NCI-H345 (cell line): ENCODE results near the gene SNCG.
"Not testable (repeated sequence)": the region's sequence is repeated elsewhere in the genome, so short reads cannot be mapped to it uniquely, and the experiment has no call there.

ENCODE experiments used
- DNase-seq: peaks from one replicate; lab custom pipeline; 2025; lab: John Stamatoyannopoulos, UW

The SNCG gene

GRCh38 chr10:86978457-86978856, 20.1 kb downstream of the SNCG start:
- not testable (repeated sequence) for DNase-seq

- no peak for DNase-seq
Observed at GRCh38 chr10:86979296-86979818, 21.0 kb downstream of the SNCG start.

GRCh38 chr10:86979977-86980448, 21.6 kb downstream of the SNCG start:
- no peak for DNase-seq

GRCh38 chr10:86981020-86981419, 22.6 kb downstream of the SNCG start:
- not testable (repeated sequence) for DNase-seq

GRCh38 chr10:86981716-86982115, 23.3 kb downstream of the SNCG start:
- DNase-seq: no peak

- DNase-seq: not testable (repeated sequence)
Observed at GRCh38 chr10:86984498-86984897, 26.1 kb downstream of the SNCG start.

- DNase-seq: no peak
Observed at GRCh38 chr10:86988520-86988919, 30.1 kb downstream of the SNCG start.

GRCh38 chr10:86991362-86991761, 33.0 kb downstream of the SNCG start:
- not testable (repeated sequence) for DNase-seq

GRCh38 chr10:86992456-86992855, 34.1 kb downstream of the SNCG start:
- no peak for DNase-seq

GRCh38 chr10:86992929-86993328, 34.5 kb downstream of the SNCG start:
- DNase-seq: no peak

GRCh38 chr10:86999802-87000403, 41.5 kb downstream of the SNCG start:
- not testable (repeated sequence) for DNase-seq

GRCh38 chr10:87000491-87000890, 42.1 kb downstream of the SNCG start:
- no peak for DNase-seq

- DNase-seq: not testable (repeated sequence)
Observed at GRCh38 chr10:87007124-87007523, 48.7 kb downstream of the SNCG start.

GRCh38 chr10:87007674-87008073, 49.3 kb downstream of the SNCG start:
- not testable (repeated sequence) for DNase-seq

- not testable (repeated sequence) for DNase-seq
Observed at GRCh38 chr10:87008303-87008702, 49.9 kb downstream of the SNCG start.

GRCh38 chr10:87009134-87009696, 50.8 kb downstream of the SNCG start:
- not testable (repeated sequence) for DNase-seq
